Activated CD8-positive, alpha-beta memory T cell treated with anti-CD3 and anti-CD28 coated beads for 36 hours (primary cell): ENCODE results near the gene COL15A1. TPM values are rescaled to one million over a fixed set of nuclear protein-coding genes. Genes with fewer than 3 reads are reported as not detected.
"Not testable (repeated sequence)": the region's sequence is repeated elsewhere in the genome, so short reads cannot be mapped to it uniquely, and the experiment has no call there.

Experiments
- CTCF ChIA-PET: fragments of 350-600 bp; sonication (Branson Sonifier 250); formaldehyde crosslinking; loops from one replicate; lab custom pipeline; 2021; ENCODE audit warnings: antibody characterized with exemption; lab: Charles Lee
- POLR2A ChIA-PET: fragments of 350-600 bp; sonication (Branson Sonifier 250); formaldehyde crosslinking; loops from one replicate; lab custom pipeline; 2021; ENCODE audit warnings: antibody characterized with exemption; lab: Charles Lee
- total RNA-seq, 2 experiments: library from RNA; stranded (reverse); gene quantifications; one replicate each; pipeline ENCODE4 v1.2.3, GENCODE V29; 2021

COL15A1 gene
- total RNA-seq = under 1 TPM; 0.02 to 0.04 TPM

DNA sequence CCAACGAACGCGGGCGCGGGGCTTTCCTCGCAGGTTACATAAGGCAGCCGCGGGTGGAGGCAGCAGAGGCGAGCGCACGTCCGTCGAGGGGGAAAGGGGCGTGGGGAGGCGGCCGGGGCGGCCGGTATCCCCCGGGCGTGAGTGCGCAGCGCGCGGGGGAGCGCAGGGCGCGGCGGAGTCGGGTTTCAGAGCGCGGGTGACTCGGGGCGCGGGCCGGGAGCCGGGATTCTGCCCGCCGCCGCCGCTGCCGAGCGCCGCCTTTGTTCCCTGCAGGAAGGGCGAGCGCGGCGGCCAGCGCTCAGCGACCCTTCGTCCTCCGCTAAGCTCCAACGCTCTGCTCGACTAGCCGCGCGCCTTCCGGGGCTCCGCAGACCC, at the start of gene COL15A1:
TSS of gene COL15A1 (plus strand) at position 226 of the 375 bp plus-strand sequence. CDS start 155 bp downstream, outside the sequence.
- ChIA-PET POLR2A (no interaction called here), CTCF (no interaction called here)

- POLR2A ChIA-PET = no interaction called here
Measured at GRCh38 chr9:98894171-98894570, 49.5 kb upstream of the COL15A1 start.

DNA sequence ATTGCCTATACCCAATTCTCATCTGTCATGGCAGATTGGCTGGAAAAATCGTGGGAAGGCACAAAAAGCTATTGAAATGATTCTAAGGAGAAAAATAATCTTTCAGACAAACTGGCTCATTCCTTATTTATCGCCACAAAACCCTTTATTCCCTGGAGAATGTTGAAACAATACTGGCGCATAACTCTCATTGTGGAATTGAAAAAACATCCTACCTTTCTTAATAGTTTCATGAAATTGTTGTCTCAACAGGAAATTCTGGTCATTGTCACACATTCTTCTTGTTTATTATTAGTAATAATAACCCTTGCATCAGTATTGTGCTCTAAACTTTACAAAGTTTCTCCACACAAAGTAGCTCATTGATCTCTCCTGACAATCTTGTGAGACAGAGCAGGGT, 48.9 kb upstream of the COL15A1 start:
- POLR2A ChIA-PET = no interaction called here
- CTCF ChIA-PET = no interaction called here

More at GRCh38 chr9:98894171-98894570, 49.5 kb upstream of the COL15A1 start:
- CTCF ChIA-PET = no interaction called here

- ChIA-PET POLR2A (no interaction called here), CTCF (no interaction called here)
Measured at GRCh38 chr9:98896632-98897031, 47.1 kb upstream of the COL15A1 start.

DNA sequence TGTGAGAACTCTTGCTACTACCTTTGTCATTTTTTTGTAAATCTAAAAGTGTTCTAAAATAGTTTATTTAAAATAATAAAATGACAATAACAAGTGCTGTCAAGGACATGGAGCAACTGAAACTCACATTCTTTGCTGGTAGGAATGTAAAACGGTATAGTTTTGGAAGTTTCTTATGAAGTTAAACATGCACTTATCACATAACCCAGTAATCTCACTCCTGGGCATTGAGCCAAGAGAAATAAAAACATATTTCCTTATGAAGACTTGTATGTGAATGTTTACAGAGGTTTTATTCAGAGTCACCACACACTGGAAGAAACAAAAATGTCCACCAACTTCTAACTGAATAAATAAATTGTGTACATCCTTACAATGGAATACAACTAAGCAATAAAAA, 46.0 kb upstream of the COL15A1 start:
- ChIA-PET POLR2A (no interaction called here), CTCF (no interaction called here)

DNA sequence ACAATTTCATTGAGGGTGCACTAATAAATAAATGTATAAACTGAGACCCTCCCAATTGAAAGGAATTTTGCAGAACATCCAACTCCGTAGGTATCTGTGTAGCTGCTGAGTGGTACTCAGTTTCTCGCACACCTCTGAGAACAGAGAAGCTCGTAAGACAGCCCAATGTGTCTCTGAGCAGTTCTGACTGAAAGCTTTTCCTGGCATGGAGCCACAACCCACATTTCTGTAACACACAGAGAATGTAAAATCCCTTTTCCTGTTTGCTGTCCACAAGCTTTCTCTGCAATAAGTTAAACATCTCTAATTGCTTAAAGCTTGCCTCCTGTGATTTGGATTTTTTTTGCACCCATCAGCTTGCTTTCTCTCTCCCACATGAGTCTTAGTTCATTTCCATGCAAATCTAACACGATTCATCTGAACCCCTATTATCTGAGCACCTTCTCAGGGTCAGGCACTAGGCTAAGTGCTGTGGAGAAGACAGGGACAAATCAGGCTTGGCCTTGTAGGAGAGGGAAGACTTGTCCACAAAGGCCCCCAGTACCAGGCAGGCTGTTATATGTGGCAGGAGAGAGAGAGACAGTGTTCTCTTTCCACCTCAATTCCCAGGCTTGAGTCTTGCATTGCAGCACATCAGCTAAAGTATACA, 44.2 kb upstream of the COL15A1 start:
- POLR2A ChIA-PET = no interaction called here
- CTCF ChIA-PET = no interaction called here

- POLR2A ChIA-PET = no interaction called here
- CTCF ChIA-PET = no interaction called here
Measured at GRCh38 chr9:98900244-98900643, 43.5 kb upstream of the COL15A1 start.

DNA sequence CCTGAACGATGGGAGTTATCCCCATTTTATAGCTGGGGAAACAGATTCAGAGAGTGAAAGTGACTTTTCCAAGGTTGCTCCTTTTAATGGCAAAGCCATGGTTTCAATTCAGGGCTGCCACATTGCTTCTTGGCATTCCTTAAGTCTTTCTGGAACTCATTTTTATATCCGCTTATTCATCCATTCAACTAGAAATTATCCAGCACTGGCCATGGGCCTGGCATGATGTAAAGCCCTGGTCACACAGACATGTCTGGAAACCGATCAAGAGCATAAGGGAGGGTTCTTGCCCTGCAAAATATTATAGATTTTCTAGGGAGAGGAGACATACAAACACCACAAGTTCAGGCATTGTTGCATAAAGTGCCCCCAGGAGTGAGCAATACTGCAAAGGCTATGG, 43.0 kb upstream of the COL15A1 start:
- ChIA-PET CTCF (no interaction called here), POLR2A (no interaction called here)

DNA sequence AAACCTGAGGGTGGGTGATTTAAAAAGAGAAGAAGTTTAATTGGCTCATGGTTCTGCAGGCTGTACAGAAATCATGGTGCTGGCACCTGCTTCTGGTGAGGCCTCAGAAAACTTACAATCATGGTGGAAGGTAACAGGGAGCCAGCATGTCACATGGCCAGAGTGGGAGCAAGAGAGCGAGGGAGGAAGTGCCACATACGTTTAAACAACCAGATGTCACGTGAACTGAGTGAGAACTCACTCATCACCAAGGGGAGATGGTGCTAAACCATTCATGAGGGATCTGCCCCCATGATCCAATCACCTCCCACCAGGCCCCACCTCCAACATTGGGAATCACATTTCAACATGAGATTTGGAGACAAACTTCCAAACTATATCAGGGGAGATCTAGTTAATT, 41.9 kb upstream of the COL15A1 start:
- CTCF ChIA-PET, POLR2A ChIA-PET: not testable (repeated sequence)

GRCh38 chr9:98902516-98902915, 41.2 kb upstream of the COL15A1 start:
- POLR2A ChIA-PET = no interaction called here
- CTCF ChIA-PET = no interaction called here

DNA sequence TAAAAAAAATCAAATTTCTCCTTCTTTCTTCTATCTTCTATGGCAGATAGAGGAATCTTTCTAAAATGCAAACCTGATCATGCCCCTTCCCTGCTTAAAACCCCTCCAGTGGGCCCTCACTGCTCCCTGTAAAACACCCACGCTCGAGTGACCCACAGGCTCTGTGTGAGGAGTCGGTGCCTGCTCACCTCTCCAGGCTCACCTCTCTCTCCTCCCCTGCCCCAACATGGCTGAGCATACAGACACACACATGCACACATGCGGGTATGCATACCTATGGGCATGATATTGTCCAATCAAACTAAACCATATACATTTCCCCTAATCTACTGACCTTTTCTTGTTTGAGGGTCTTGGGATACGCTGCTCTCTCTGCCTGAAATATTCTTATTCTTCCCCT, 40.8 kb upstream of the COL15A1 start:
- ChIA-PET CTCF (no interaction called here), POLR2A (no interaction called here)

- POLR2A ChIA-PET = no interaction called here
Measured at GRCh38 chr9:98903961-98904411, 39.7 kb upstream of the COL15A1 start.

DNA sequence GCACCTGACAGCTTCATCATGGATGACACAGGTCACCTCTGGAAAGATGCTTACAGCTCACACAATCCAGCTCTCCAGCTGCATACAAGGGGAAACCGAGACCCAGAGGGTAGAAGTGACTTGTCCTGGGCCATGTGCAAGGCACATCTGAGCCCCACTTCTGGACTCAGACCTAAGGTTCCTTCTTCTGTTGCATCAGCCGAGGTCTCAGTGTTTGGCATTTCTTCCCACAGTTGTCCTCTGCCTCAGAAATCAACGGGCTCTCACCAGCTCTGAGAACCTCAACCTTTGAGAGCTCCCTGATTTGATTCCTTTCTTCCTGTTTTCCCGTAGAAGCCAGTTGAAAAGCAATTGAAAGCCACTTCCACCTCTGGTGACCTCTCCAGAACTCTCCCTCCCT, 38.7 kb upstream of the COL15A1 start:
- ChIA-PET POLR2A (no interaction called here), CTCF (no interaction called here)

More at GRCh38 chr9:98903961-98904411, 39.7 kb upstream of the COL15A1 start:
- CTCF ChIA-PET = no interaction called here

DNA sequence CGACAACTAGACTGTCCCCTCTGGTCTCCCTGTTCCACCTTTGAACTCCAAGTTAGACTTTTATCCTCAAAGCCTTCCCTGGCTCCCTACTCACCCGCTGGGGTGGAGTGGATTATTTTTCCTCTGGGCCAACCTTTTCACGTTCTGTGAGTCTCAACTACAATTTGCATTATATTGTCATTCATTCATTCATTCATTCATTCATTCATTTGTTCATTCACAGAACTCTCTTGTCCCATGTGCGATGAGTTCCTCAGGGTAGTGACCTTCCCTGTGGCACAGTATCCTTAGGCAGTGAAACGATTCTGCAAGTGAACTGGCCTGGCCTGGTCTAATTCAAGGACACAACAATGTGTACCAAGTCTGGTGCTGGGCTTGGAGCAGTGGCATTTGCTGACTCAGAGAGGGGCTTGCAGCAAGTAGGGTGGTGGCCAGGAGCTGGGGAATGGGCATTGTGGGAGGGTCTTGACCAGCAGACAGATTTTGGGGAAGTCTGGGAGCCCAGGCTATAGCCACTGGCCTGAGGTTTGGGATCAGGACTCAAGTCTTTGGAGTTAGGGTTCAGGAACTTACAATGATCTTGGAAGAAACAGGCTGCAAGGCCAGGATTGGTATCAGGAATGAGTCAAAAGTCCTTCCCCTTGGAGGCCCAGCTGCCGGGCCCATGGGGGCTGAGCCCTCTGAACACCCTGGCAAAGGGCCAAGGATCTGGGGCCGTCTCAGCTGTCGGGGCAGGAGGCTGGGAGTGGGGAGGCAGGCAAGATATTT, 37.2 kb upstream of the COL15A1 start:
- ChIA-PET POLR2A (no interaction called here), CTCF (no interaction called here)

GRCh38 chr9:98907055-98907454, 36.7 kb upstream of the COL15A1 start:
- CTCF ChIA-PET = interaction anchor here (0.6 kb wide), 1 partner anchor 1207 kb away, joined by 3 read pairs; no protein-coding TSS in a partner anchor
- POLR2A ChIA-PET = interaction anchor here (0.7 kb wide), 1 partner anchor 476 kb away, joined by 6 read pairs; no protein-coding TSS in a partner anchor

DNA sequence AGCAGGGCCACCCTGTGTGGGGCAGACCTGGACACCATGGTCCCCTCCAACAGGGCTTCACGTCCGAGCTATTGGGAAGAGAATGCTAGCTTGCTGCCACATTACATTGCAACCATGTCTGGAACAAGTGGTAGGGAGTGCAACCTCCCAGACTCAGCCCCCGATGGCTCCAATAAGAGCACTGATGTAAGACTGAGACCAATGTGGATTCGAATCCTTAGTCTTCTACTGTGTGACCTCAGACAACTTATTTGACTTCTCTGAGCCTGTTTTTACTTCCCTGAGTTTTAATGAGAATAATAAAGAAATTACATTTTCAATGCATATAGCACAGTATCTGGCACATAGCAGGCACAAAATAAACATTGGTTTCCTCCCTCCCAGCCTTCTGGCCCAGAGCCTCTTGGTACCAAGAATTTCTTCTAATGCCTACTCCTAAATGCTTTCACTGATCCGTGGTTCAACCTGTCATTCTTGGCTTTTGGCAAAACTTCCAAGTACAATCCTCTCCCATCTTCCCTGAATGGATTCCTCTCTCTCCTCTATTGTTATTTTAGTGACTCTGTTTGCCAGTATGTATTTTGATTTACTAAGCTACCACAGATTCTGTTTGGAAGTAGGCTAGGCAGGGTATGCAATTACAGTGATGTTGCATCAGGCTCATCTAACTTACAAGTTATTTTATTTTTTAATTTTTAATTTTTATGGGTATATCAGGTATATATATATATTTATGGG, 34.6 kb upstream of the COL15A1 start:
- CTCF ChIA-PET = no interaction called here
- POLR2A ChIA-PET = no interaction called here

GRCh38 chr9:98909935-98910334, 33.8 kb upstream of the COL15A1 start:
- CTCF ChIA-PET = no interaction called here
- POLR2A ChIA-PET = no interaction called here

GRCh38 chr9:98911042-98911441, 32.7 kb upstream of the COL15A1 start:
- CTCF ChIA-PET = no interaction called here
- POLR2A ChIA-PET = no interaction called here

DNA sequence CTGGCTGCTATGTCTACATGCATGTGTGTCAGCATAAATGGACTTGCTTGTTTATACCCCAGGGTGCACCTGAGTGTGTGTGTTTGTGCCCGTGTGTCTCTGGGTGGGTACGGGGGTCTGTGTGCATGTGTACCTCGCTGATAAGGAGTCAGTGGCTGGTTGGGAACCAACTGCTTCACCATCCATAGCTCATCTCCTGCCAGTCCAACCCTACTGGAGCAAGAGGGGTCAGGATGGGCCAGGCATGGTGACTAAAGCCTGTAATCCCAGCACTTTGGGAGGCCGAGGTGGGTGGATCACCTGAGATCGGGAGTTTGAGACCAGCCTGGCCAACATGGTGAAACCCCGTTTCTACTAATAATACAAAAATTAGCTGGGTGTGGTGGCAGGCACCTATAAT, 32.0 kb upstream of the COL15A1 start:
- CTCF ChIA-PET = not testable (repeated sequence)

DNA sequence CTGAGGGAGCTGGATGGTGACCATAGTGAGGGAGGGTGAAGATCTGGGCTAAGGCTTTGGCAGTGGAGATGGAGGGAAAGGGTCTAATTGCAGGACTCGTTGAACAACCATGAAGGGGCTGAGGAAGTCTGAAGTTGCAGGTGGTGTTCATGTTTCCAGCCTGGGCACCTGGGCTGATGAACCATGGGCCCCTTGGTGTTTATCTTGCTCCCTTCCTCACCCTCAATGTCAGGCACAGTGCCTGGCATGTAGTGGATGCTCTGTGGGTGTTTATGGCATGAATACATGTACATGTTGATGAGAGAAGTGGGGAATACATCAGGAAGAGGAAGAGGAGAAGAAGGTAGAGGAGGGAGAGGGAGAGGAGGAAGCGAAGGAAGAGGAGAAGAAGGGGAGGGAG, 31.3 kb upstream of the COL15A1 start:
- ChIA-PET POLR2A (no interaction called here), CTCF (no interaction called here)

More for the DNA sequence above, 32.0 kb upstream of the COL15A1 start:
- POLR2A ChIA-PET = not testable (repeated sequence)
